Panc1 (cell line): ENCODE results near the gene PHF20. TPM values are rescaled to one million over a fixed set of nuclear protein-coding genes. Genes with fewer than 3 reads are reported as not detected.

Experiments used
- ATAC-seq: fragments of 200-7000 bp; cut with Tn5 transposase; 2 replicates; pipeline ENCODE4 v1.9.1; 2020; ENCODE audit warnings: mild to moderate bottlenecking, moderate library complexity
- BruUV-seq: library from RNA; stranded (reverse); fragments of 400-500 nt; replicated peaks from 2 replicates; lab custom pipeline; 2021; lab: Mats Ljungman, UMichigan
- CTCF ChIA-PET: fragments of 300-600 bp; sonication (Branson Sonifier 250); formaldehyde crosslinking; loops from one replicate; lab custom pipeline; 2022; ENCODE audit warnings: antibody characterized with exemption; lab: Charles Lee
- POLR2A ChIA-PET: fragments of 300-600 bp; sonication (Branson Sonifier 250); formaldehyde crosslinking; loops from one replicate; lab custom pipeline; 2022; ENCODE audit warnings: antibody characterized with exemption; lab: Charles Lee
- DNase-seq: peaks from one replicate; pipeline ENCODE4 v3.0.0-alpha.2; 2010; ENCODE audit warnings: low read depth, low spot score
- H3K27ac ChIP-seq: 2 replicates; pipeline ENCODE4 v1.5.1; 2011; ENCODE audit warnings: mild to moderate bottlenecking, low read length, inconsistent platforms
- H3K27me3 ChIP-seq: fragments of 200-500 bp; sonication (Bioruptor generic); 2 replicates; pipeline ENCODE4 v1.6.0; 2014; ENCODE audit warnings: low read length, inconsistent platforms; ENCODE audit not compliant: control insufficient read depth, insufficient read depth
- H3K36me3 ChIP-seq: fragments of 200-500 bp; sonication (Bioruptor generic); 2 replicates; pipeline ENCODE4 v1.5.1; 2014; ENCODE audit warnings: inconsistent platforms, mild to moderate bottlenecking, low read length, moderate library complexity; ENCODE audit not compliant: control insufficient read depth, insufficient read depth
- H3K4me1 ChIP-seq: 2 replicates; pipeline ENCODE4 v1.5.1; 2011; ENCODE audit warnings: inconsistent platforms, mild to moderate bottlenecking, low read length, moderate library complexity; ENCODE audit not compliant: control insufficient read depth, insufficient read depth
- H3K4me3 ChIP-seq, 2 experiments: 2 replicates each; pipeline ENCODE4 v1.5.1; 2011 to 2012; ENCODE audit warnings: low read depth in 2 of 2, low read length in 2 of 2, mild to moderate bottlenecking in 2 of 2, inconsistent platforms in 1 of 2, moderate library complexity in 1 of 2
- H3K9me3 ChIP-seq: fragments of 200-500 bp; sonication (Bioruptor generic); 2 replicates; pipeline ENCODE4 v1.5.1; 2014; ENCODE audit warnings: low read depth, mild to moderate bottlenecking, inconsistent platforms, low read length, moderate library complexity; ENCODE audit not compliant: control insufficient read depth, insufficient read depth
- CTCF ChIP-seq: fragments of 450-650 bp; IDR thresholded peaks from 2 replicates; pipeline ENCODE4 v1.5.1; 2017; ENCODE audit warnings: mild to moderate bottlenecking
- POLR2AphosphoS5 ChIP-seq: IDR thresholded peaks from 2 replicates; pipeline ENCODE4 v1.6.1; 2012; ENCODE audit warnings: mild to moderate bottlenecking, low read depth, low read length, moderate library complexity
- REST ChIP-seq, 2 experiments: IDR thresholded peaks; 2 replicates each; pipeline ENCODE4 v1.6.1; 2011 to 2012; ENCODE audit warnings: low read depth in 2 of 2, control low read depth in 1 of 2, low read length in 1 of 2, mild to moderate bottlenecking in 1 of 2, moderate library complexity in 1 of 2; ENCODE audit not compliant: insufficient read depth in 1 of 2
- SIN3A ChIP-seq: IDR thresholded peaks from 2 replicates; pipeline ENCODE4 v1.6.1; 2012; ENCODE audit warnings: low read depth, mild to moderate bottlenecking, low read length, moderate library complexity, borderline replicate concordance; ENCODE audit not compliant: insufficient read depth
- TCF7L2 ChIP-seq: IDR thresholded peaks from 2 replicates; pipeline ENCODE4 v1.6.1; 2011; ENCODE audit warnings: mild to moderate bottlenecking, low read depth, low read length, inconsistent platforms
- in situ Hi-C: cut with HindIII; loops from 2 replicates; pipeline ENCODE4 v1.10.0; 2016; ENCODE audit warnings: low sequenced_read_pairs, low pct_unique_long_range_greater_than_20kb
- intact Hi-C: fragments of 100-400 bp; cut with micrococcal nuclease; formaldehyde crosslinking; loops from one replicate; pipeline ENCODE4 v1.10.0; 2022; ENCODE audit not compliant: unreplicated experiment
- total RNA-seq: library from RNA; stranded (reverse); gene quantifications from one replicate; pipeline ENCODE4 v1.2.1, GENCODE V29; 2021; ENCODE audit not compliant: unreplicated experiment

Gene PHF20
- total RNA-seq, 1 experiment from 2014 or later = 51.5 TPM

GRCh38 chr20:35967979-35968640 lies 196.3 kb downstream of the PHF20 start, which contains the start of gene CNBD2:
Gene CNBD2, plus strand, starts transcription at chr20:35968590. Its CDS starts 173 bp downstream, at chr20:35968763.
- Histone ChIP-seq H3K4me3 (no peak within 1 kb of the TSS), H3K27ac (no peak within 1 kb of the TSS), H3K36me3 (no peaks in the 10 kb centered on the region), H3K27me3 (no peaks in the 10 kb centered on the region), H3K9me3 (no peaks in the 10 kb centered on the region), H3K4me1 (no peaks in the 10 kb centered on the region)
- DNase-seq = no peak
- in situ Hi-C loops (no loop called here), intact Hi-C loops (no loop called here)
- BruUV-seq = no TSS peak
- ChIA-PET POLR2A (no interaction called here), CTCF (interaction anchor here (1.4 kb wide), 1 partner anchor 25 kb away, joined by 3 read pairs; no protein-coding TSS in a partner anchor)
- TF ChIP-seq POLR2AphosphoS5 (no peak), CTCF (no peak), SIN3A (no peak), TCF7L2 (no peak), REST (IDR thresholded peaks at IDR 0.05; ENCODE audit: insufficient read depth in 1 of 2, low read depth in 2 of 2, low read length in 1 of 2) (no peak)
- ATAC-seq = no peak

- H3K9me3 ChIP-seq = no peaks in the 10 kb centered on the region
- ATAC-seq (no peak), DNase-seq (no peak)
- no TSS peak for BruUV-seq
- no peak overlapping the region for H3K4me3 ChIP-seq
- TF ChIP-seq REST (IDR thresholded peaks at IDR 0.05; ENCODE audit: insufficient read depth in 1 of 2, low read depth in 2 of 2, low read length in 1 of 2) (no peak), TCF7L2 (no peak), SIN3A (no peak), CTCF (no peak), POLR2AphosphoS5 (no peak)
- in situ Hi-C loops (no loop called here), intact Hi-C loops (no loop called here)
- H3K27me3 ChIP-seq = no peaks in the 10 kb centered on the region
- H3K36me3 ChIP-seq = no peaks in the 10 kb centered on the region
- POLR2A ChIA-PET = no interaction called here
- CTCF ChIA-PET = interaction anchor here (1.4 kb wide), 1 partner anchor 24 kb away, joined by 3 read pairs; no protein-coding TSS in a partner anchor
- no peaks in the 10 kb centered on the region for H3K4me1 ChIP-seq
- no peak overlapping the region for H3K27ac ChIP-seq
These were observed 197.1 kb downstream of the PHF20 start for GRCh38 chr20:35968930-35969329.
